ENCODE data around the gene KLF13.

- TF ChIP-seq CTCF (conservative IDR thresholded peaks at IDR 0.05; ENCODE audit: low read depth, low read length) (no peak), EZH2 (IDR thresholded peaks at IDR 0.05; ENCODE audit: borderline replicate concordance, low read depth, low read length, poor library complexity, severe bottlenecking) (no peak)
Measured at GRCh38 chr15:31407376-31407775, 80.7 kb downstream of the KLF13 start.
